DMS153 treated with DMSO at 0.1 percent for 48 hours (cell line): ENCODE measurements around the gene MEF2D.
A peak's percentile ranks its signal among the peaks of the same experiment; 100 is the strongest.

Source experiments
- DNase-seq: peaks from one replicate; lab custom pipeline; 2025; ENCODE audit not compliant: unreplicated experiment; lab: John Stamatoyannopoulos, UW

MEF2D gene

GRCh38 chr1:156502391-156502893 is 1.9 kb upstream of the MEF2D start:
- DNase-seq: no peak

DNA sequence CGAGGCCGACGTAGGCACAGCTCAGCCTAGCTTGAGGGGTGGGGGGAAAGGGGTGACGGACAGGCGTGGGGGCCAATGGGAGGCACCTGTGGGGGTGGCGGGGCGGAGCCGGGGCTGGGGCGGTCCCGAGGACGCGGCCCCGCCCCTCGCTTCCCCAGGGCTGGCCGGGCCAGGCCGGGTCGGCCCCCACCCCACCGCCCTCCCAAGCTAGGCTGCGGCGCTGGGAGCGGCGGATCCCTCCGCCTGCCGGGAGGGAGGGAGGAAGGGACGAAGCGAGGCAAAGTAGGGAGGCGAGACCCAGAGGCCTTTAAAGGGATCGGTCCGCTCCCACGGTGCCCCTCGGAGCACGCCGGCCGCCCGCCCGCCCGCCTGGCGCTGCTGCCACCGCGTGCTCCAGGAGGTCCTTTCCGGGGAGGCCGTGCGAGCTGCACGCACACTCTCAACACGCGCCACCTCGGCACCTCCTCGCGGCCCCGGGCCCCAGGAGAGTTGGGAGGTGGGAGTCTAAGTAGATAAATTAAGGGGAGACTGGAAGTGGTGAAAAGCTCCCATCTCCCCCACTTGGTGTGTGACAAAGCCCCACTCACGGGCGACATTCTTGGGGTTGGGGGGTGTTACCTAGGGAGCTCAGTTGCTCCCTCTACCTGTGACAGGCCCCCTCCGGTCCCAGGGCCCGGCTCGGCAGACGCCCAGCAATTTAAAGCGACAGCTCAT is 375 bp upstream of the MEF2D start:
- DNase-seq: peak; percentile 92

DNA sequence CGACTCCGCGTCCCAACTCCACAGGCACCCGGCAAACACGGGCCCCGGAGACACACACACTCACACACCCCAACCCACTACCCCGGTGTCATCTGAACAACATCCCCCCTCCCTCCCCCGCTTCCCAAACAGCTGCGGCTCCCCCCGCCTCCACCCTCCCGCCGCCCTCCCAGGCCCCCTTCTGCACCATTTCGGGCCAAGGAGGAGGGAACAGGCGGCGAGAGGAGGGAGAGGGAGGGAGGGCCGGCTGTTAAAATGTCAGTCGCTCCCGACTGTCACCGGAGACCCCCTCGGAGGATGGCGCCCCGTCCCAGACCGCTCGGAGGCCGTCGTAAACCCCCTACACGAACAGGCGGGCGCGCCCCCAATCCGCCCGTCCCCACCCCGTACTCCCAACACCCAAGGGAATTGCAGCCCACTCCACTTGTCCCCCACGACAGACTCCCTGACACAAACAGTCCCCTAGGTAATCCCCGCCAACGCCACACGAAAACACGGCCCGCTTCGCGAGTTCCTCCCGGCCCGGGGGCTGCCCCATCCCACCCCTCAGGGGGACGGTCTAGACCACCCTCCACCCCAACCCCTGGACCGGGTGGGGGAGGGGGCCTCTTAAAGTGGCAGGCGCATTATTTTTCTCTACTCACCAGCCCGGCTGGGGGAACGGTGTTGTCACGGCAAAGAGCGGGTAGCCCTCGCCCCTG is 583 bp downstream of the MEF2D start:
- DNase-seq: no peak

DNA sequence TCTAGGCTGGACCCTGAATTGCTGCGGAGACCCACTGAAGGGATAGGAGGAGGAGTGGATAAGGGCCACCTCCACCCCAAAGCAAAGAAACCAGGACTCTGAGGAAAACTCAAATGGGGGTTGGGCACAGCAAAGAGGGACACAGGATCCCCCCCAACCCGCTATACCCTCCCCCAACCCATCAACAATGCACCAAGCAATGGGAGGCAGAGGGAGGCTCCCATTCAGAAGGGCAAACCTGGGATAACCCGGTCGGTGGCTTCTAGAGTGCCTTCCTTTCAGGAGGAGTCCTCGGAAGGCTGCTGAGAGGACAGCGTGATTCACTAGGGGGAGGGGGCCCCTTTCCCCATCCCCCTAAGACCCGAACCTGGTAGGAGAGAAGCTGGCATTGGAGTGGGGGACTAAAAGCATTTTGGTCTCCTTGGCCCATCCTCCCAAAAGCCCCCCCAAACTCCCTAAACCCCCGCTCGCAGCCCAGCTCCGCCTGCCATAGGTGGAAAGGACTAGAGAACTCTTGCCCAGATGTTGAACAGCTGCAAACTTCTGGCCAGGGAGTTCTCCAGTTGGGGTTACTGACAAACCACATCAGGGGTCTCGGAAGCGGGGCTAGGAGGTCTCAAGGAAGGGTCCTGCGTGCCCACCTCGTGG is 1.3 kb downstream of the MEF2D start:
- no peak for DNase-seq

DNA sequence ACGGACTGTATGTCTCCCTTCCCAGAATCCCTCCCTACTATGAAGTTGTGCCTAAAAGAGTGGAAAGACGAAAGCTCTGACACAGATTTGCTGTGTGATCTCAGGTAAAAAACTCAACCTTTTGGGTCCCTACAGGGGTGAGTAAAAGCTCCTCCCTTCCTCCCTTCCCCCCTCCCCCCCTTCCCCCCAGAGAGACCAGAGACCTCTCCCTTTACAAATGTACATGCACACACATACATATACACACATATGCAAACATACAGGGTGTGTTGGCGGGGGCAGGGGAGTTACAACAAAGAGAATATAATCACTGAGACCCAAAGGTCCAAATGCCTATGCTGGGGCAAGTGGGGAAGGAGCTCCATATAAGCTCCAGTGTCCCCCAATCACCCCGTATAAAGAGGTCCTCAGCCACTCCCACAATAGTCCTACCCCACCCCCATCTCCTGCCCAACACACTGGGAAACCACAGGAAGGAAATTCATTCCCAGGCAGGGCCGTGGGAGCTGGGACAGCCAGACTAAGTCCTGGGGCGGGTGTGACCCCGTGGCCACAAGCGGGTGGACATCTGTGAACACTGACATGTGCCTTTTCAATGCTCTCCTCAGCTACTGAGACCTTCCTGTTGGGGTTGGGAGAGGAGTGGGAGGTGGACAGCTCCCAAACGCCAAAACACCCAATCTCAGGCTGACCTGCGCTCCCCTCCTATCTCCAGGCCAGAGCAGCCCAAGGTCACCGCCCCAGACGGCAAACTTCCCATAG is 2.0 kb downstream of the MEF2D start:
- DNase-seq: no peak

DNA sequence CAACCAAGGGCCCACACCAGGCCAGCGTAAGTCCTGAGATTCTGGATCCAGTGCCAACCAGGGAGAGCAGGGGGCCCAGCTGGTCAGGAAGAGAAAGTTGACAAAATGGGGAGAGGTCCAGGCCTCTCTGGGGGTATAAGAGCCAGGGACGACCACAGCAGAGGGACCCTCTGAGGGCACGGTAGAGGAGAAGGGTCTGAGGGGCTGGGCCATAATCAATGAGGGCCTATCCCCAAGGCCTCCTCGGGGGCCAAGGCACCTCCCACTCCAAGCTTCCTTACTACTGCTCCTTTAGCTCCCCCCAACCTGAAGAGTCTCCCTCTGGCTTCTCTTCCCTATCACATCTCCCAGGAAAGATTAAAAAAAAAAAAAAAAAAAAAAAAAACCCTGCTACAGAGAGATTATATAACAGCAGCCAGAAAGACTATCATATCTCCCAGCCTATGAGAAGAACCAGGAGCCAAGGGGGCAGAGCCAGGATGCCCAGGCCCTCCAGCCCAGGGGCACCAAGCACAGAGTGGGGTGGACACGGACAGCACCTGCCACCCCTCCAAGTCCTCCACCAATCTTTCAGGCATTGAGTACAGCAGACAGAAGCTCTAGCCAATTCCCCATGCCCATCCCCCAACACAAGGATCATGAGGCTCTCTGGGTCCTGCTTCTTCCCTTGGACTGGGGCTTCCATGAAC is 2.7 kb downstream of the MEF2D start:
- no peak for DNase-seq

GRCh38 chr1:156497078-156497742 is 3.4 kb downstream of the MEF2D start:
- no peak for DNase-seq

- DNase-seq: no peak
These were observed 4.3 kb downstream of the MEF2D start for GRCh38 chr1:156496211-156496761.

GRCh38 chr1:156495401-156496140 is 5.0 kb downstream of the MEF2D start:
- DNase-seq: no peak

GRCh38 chr1:156494309-156494895 is 6.2 kb downstream of the MEF2D start:
- DNase-seq: no peak

DNA sequence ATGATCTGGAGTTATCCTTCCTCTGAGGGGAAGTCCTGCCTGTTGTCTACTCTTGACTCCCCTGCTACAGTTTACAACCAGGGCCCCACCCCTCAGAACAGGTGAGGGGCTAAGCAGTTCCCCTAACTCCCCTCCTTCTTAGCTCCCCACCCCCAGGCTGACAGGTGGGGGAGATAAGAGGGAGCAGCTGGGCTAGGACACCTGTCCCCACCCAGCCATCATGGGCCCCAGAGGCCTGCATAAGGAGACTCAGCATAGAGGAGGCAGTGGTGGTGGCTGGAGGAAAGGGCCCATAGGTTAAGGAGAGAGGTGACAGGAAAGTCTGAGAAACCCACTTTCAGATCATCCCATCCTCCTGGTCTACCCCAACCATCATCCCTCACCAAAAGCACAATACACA is 6.8 kb downstream of the MEF2D start:
- no peak for DNase-seq

DNA sequence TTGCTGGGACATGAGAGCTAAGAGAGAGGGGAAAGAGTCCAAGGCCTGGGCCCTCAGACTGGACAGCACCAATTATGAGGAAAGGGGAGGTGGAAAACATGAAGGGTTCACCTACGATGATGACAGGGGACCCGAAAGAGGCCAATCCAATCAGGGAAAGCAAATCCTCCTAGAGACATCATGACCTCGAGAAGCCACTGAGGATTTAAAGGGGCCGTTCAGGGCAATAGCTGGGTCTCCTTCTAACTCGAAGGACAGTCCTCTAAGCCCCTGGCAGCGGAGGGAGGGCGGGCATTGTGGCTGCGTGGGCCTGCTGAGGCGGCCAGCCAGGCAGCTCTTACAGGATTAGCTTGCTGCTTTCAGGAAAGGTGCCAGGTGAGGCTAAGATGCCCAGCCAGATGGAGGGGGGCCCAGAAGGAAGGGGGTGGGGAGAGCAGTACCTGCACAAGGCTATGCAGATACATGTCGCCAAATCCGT is 7.4 kb downstream of the MEF2D start:
- DNase-seq: no peak

- DNase-seq: no peak
These were observed 7.9 kb downstream of the MEF2D start for GRCh38 chr1:156492591-156493080.

DNA sequence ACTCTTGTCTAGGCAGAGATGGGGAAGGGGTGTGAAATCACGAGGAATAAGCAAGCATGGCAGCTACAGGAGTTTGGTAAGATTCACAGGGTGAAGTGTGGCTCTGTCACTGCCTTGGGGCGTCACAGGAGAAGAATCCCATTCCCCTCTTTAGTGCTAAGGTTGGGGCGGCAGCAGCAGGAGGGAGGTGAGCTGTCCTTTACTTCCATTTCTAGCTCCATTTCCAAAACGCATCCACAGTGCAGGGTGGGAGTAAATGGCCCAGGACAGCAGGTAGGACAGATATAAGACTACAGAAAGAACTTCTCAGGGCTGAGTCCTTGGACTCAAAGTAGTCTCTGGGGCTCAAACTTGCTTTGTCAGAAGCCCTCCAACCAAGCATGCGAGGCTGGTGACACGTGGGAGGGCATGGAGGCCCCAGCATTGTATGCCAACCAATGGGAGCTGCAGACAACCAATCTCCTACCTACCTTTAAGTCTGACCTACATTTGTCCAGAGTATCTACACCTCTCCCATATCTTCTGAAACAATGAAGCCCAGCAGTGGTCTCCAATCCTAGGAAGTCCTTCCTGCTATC is 8.5 kb downstream of the MEF2D start:
- no peak for DNase-seq

DNA sequence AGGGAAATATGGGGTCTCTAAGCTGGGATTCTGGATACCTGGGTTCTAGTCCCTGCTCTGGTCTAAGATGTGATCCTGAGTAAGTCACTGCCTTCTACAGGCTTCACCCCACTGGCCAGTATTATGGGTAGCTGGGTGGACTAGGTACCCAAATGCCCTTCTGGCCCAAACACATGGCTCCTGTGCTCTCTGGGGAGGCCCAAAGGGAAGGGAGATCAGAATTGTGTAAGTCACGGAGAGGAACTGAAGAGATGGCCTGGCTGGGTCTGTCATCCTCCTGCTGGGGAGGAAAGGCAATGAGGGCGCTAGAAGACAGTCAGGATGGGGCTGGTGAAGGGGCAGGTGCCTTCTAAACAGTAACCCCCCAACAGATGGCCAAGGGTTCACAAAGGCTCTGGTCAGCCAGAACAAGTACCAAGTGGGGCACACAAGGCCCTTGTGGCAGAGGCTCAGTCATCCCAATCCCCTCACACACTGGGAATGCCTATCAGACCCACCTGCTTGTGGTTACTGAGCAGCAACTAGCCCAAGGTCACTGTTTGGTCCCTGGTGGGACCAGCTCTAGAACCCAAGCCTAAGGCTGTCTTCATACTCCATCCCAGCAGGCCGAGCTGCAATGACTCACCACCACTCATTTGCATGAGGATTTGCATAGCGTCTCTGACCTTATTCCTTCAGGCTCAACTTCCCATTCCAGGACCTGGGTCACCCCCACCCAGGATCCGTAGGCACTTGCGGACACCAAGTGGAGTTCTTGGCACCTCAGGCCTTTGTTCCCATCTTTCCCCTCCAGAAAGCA is 9.2 kb downstream of the MEF2D start:
- DNase-seq: no peak

GRCh38 chr1:156490401-156491032 is 10.1 kb downstream of the MEF2D start:
- DNase-seq: no peak

DNA sequence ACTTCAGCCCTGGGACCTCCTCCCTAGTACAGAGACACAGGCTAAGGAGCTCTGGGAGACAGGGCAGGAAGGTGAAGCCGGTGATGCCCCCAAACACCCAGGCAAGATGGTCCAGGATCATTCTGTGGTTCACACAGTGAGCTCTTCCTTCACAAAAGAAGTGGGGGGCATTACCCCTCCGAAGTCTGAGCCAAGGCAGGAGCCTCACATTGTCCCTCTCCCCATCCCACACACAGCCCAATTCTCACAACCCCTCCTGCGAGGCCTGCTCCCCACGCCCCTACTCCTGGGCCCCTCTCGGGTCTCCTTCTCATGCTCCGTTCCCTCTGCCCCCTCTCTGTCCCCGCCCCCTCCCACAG is 10.7 kb downstream of the MEF2D start:
- DNase-seq: no peak
